Measurements from ENCODE around the gene ZNF740. TPM values are rescaled to one million over a fixed set of nuclear protein-coding genes. Genes with fewer than 3 reads are reported as not detected.
A peak's percentile ranks its signal among the peaks of the same experiment; 100 is the strongest.

ZNF740 gene
- total RNA-seq, 1 donor from 2014 or later = 72.2 TPM

- H3K9me3 Mint-ChIP-seq = no peaks in the 10 kb centered on the region
- H3K36me3 Mint-ChIP-seq = peaks cover 4% of the 10 kb centered on the region
- DNase-seq (ENCODE audit: extremely low spot score, unreplicated experiment) = no peak
- no peak overlapping the region for H3K4me3 Mint-ChIP-seq
- H3K27me3 Mint-ChIP-seq = peaks cover 29% of the 10 kb centered on the region
- no peak overlapping the region for H3K27ac Mint-ChIP-seq
- TF ChIP-seq CTCF (conservative IDR thresholded peaks at IDR 0.05) = no peak
- no peaks in the 10 kb centered on the region for H3K4me1 Mint-ChIP-seq (ENCODE audit: unreplicated experiment)
Observed at GRCh38 chr12:53193040-53193439, 12.5 kb downstream of the ZNF740 start.

GRCh38 chr12:53193985-53194716 is 13.6 kb downstream of the ZNF740 start:
- no peak overlapping the region for H3K4me3 Mint-ChIP-seq
- TF ChIP-seq CTCF (conservative IDR thresholded peaks at IDR 0.05) = no peak
- no peaks in the 10 kb centered on the region for H3K9me3 Mint-ChIP-seq
- no peaks in the 10 kb centered on the region for H3K36me3 Mint-ChIP-seq
- H3K27me3 Mint-ChIP-seq = peaks cover 40% of the 10 kb centered on the region
- H3K27ac Mint-ChIP-seq = no peak overlapping the region
- no peaks in the 10 kb centered on the region for H3K4me1 Mint-ChIP-seq (ENCODE audit: unreplicated experiment)
- no peak for DNase-seq (ENCODE audit: extremely low spot score, unreplicated experiment)

- no peaks in the 10 kb centered on the region for H3K9me3 Mint-ChIP-seq
- no peaks in the 10 kb centered on the region for H3K36me3 Mint-ChIP-seq
- peaks cover 45% of the 10 kb centered on the region for H3K27me3 Mint-ChIP-seq
- no peak for DNase-seq (ENCODE audit: extremely low spot score, unreplicated experiment)
- no peak for TF ChIP-seq CTCF (conservative IDR thresholded peaks at IDR 0.05)
- no peaks in the 10 kb centered on the region for H3K4me1 Mint-ChIP-seq (ENCODE audit: unreplicated experiment)
- H3K4me3 Mint-ChIP-seq = no peak overlapping the region
- no peak overlapping the region for H3K27ac Mint-ChIP-seq
Observed at GRCh38 chr12:53194973-53195372, 14.5 kb downstream of the ZNF740 start.

- Mint-ChIP-seq H3K4me3 (no peak overlapping the region), H3K36me3 (no peaks in the 10 kb centered on the region), H3K4me1 (ENCODE audit: unreplicated experiment) (no peaks in the 10 kb centered on the region), H3K9me3 (no peaks in the 10 kb centered on the region), H3K27me3 (peaks cover 49% of the 10 kb centered on the region), H3K27ac (no peak overlapping the region)
- TF ChIP-seq CTCF (conservative IDR thresholded peaks at IDR 0.05) = no peak
- no peak for DNase-seq (ENCODE audit: extremely low spot score, unreplicated experiment)
Observed at GRCh38 chr12:53195516-53196420, 15.2 kb downstream of the ZNF740 start.

GRCh38 chr12:53196486-53196885 is 16.0 kb downstream of the ZNF740 start:
- H3K27me3 Mint-ChIP-seq = peaks cover 52% of the 10 kb centered on the region
- peaks cover 5% of the 10 kb centered on the region for H3K4me1 Mint-ChIP-seq (ENCODE audit: unreplicated experiment)
- no peaks in the 10 kb centered on the region for H3K36me3 Mint-ChIP-seq
- H3K4me3 Mint-ChIP-seq = peak overlapping the region; percentile 44
- no peak overlapping the region for H3K27ac Mint-ChIP-seq
- DNase-seq (ENCODE audit: extremely low spot score, unreplicated experiment) = no peak
- TF ChIP-seq CTCF (conservative IDR thresholded peaks at IDR 0.05) = no peak
- no peaks in the 10 kb centered on the region for H3K9me3 Mint-ChIP-seq
